Mesendoderm (in vitro differentiated cells): Measurements from ENCODE around the gene PITPNM3.
A peak's percentile ranks its signal among the peaks of the same experiment; 100 is the strongest.

Experiments
- DNase-seq: peaks from one replicate; pipeline ENCODE4 v3.0.0; 2013
- H2AK5ac ChIP-seq: 2 replicates; pipeline ENCODE4 v1.6.1; 2013; ENCODE audit warnings: low read length, inconsistent platforms
- H2BK120ac ChIP-seq: 2 replicates; pipeline ENCODE4 v1.6.1; 2013; ENCODE audit warnings: low read depth, mild to moderate bottlenecking, low read length, moderate library complexity, mixed read lengths
- H2BK15ac ChIP-seq: replicated peaks from 2 replicates; pipeline ENCODE4 v1.6.1; 2013; ENCODE audit warnings: low read depth, mild to moderate bottlenecking, moderate library complexity
- H2BK5ac ChIP-seq: 2 replicates; pipeline ENCODE4 v1.6.1; 2013; ENCODE audit warnings: low read length, inconsistent platforms
- H3K18ac ChIP-seq: 2 replicates; pipeline ENCODE4 v1.6.1; 2013; ENCODE audit warnings: mild to moderate bottlenecking, low read length, mixed read lengths
- H3K23ac ChIP-seq: one replicate; pipeline ENCODE4 v1.6.1; 2013; ENCODE audit warnings: low read length
- H3K27ac ChIP-seq: 2 replicates; pipeline ENCODE4 v1.5.1; 2013; ENCODE audit warnings: low read depth, mild to moderate bottlenecking, inconsistent platforms, low read length, moderate library complexity
- H3K27me3 ChIP-seq: 2 replicates; pipeline ENCODE4 v1.6.1; 2013; ENCODE audit warnings: low read length, control low read depth, mild to moderate bottlenecking, inconsistent platforms; ENCODE audit not compliant: insufficient read depth, poor library complexity
- H3K36me3 ChIP-seq: 2 replicates; pipeline ENCODE4 v1.6.1; 2013; ENCODE audit warnings: low read length, inconsistent platforms; ENCODE audit not compliant: control insufficient read depth, insufficient read depth
- H3K4ac ChIP-seq: one replicate; pipeline ENCODE4 v1.6.1; 2013; ENCODE audit warnings: low read depth, mild to moderate bottlenecking, low read length, moderate library complexity
- H3K4me1 ChIP-seq: 2 replicates; pipeline ENCODE4 v1.6.1; 2013; ENCODE audit warnings: low read depth, low read length, inconsistent platforms; ENCODE audit not compliant: control insufficient read depth
- H3K4me2 ChIP-seq: 2 replicates; pipeline ENCODE4 v1.6.1; 2013; ENCODE audit warnings: low read length
- H3K4me3 ChIP-seq: 2 replicates; pipeline ENCODE4 v1.5.1; 2013; ENCODE audit warnings: mild to moderate bottlenecking, low read length
- H3K56ac ChIP-seq: one replicate; pipeline ENCODE4 v1.6.1; 2013; ENCODE audit warnings: low read length
- H3K79me1 ChIP-seq: 2 replicates; pipeline ENCODE4 v1.6.1; 2013; ENCODE audit warnings: low read length, inconsistent platforms
- H3K79me2 ChIP-seq: 2 replicates; pipeline ENCODE4 v1.6.1; 2013; ENCODE audit warnings: mild to moderate bottlenecking, low read length; ENCODE audit not compliant: control insufficient read depth, insufficient read depth
- H3K9ac ChIP-seq: 2 replicates; pipeline ENCODE4 v1.6.1; 2013; ENCODE audit warnings: low read length, inconsistent platforms
- H4K5ac ChIP-seq: one replicate; pipeline ENCODE4 v1.6.1; 2013; ENCODE audit warnings: low read length
- H4K8ac ChIP-seq: one replicate; pipeline ENCODE4 v1.6.1; 2013; ENCODE audit warnings: low read depth, mild to moderate bottlenecking, control low read depth, low read length, moderate library complexity
- WGBS: extraction: QIAGEN DNeasy Blood & Tissue Kit; methylation state at CpG from one replicate; pipeline ENCODE4 v1.1.7; 2013; ENCODE audit warnings: low lambda C conversion rate, missing lambda C conversion rate; ENCODE audit not compliant: insufficient coverage; ENCODE audit errors: extremely low coverage; 5-methylcytosine and 5-hydroxymethylcytosine counted together

PITPNM3 gene

DNA sequence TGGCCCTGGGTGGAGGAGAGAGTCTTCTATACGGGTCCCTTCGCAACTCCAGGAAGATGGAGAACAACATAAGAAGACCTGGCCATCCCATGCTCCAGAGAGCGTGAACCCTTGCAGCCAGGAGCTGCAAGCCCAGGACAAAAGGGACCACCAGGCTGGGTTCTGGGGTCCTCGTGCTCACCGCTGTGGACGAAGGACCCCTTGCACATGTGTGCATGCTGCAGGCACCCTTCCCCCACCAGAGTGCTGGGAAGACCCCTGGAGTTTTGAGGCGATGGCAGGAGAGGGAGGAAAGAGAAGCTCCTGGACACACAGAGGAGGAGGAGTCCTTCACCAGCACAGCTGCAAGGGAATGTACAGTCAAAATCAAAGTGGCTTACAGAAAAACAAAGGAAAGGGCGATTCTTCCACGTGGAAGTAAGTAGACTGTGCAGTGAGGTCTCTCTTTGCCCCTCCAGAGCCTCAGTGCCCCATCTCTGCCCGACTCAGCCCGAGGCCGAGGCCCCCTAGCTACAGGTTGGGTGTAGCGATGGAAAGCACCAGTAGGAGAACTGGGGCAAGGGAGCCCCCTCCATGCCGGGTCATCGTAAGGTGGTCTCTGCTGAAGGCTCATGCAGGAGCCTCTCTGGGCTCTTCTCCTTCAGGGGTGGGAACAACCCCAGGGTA, 60.8 kb downstream of the PITPNM3 start:
- peak overlapping the region; percentile 84 for H3K4me2 ChIP-seq
- H3K27ac ChIP-seq = no peak overlapping the region
- no peak overlapping the region for H3K18ac ChIP-seq
- peaks cover 12% of the 10 kb centered on the region for H3K4me1 ChIP-seq
- no peak overlapping the region for H2AK5ac ChIP-seq
- no peaks in the 10 kb centered on the region for H3K27me3 ChIP-seq
- H2BK120ac ChIP-seq = no peak overlapping the region
- no peak overlapping the region for H4K8ac ChIP-seq
- no peaks in the 10 kb centered on the region for H3K79me1 ChIP-seq
- H2BK5ac ChIP-seq = no peak overlapping the region
- H3K9ac ChIP-seq = peak overlapping the region; percentile 44
- no peak overlapping the region for H3K23ac ChIP-seq
- H3K56ac ChIP-seq = peak overlapping the region; percentile 73
- DNase-seq = no peak
- WGBS = no CpG with 5 or more reads among the region's 15 CpGs
- H3K79me2 ChIP-seq = no peaks in the 10 kb centered on the region
- no peaks in the 10 kb centered on the region for H3K36me3 ChIP-seq
- no peak overlapping the region for H3K4me3 ChIP-seq
- no peak overlapping the region for H3K4ac ChIP-seq
- peak overlapping the region; percentile 2 for H4K5ac ChIP-seq
- H2BK15ac ChIP-seq = no peak overlapping the region

DNA sequence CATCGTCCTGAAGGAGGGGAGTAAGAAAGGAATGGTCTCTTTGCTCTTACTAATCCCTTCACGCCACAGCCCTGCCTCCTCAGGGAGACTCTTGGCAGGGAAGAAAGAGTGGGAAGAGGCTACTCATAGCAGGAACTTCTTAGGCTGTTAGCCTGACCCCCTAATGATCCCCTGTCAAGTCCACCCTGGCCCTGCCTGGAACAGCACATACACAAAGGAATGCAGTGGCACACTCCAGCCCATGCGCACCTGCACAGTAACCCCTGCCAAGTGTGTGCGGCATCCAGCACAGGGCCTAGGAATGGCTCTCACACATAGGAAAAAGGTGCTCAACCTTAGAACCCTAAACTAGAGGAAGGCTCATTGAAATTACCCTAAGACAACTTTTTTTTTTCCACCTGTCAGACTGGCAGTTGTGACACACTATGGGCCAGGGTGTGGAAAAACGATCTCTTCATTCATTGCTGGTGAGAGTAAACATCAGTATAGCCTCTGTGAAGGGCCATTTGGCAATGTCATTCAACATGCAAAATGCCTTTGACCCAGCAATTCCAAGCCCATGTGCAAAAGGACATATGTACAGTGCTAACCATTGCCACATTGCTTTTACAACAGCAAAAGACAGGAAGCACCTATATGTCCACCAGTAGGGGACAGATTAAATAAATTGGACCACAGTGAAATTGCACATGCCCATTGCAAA, 62.0 kb downstream of the PITPNM3 start:
- Histone ChIP-seq H3K79me1 (no peaks in the 10 kb centered on the region), H3K18ac (no peak overlapping the region), H3K79me2 (no peaks in the 10 kb centered on the region), H3K27ac (no peak overlapping the region), H2BK120ac (no peak overlapping the region), H3K9ac (no peak overlapping the region), H2AK5ac (no peak overlapping the region), H4K8ac (no peak overlapping the region), H2BK15ac (no peak overlapping the region), H4K5ac (no peak overlapping the region), H3K4me1 (peaks cover 12% of the 10 kb centered on the region), H2BK5ac (no peak overlapping the region), H3K4me2 (no peak overlapping the region), H3K4ac (no peak overlapping the region), H3K36me3 (no peaks in the 10 kb centered on the region), H3K4me3 (no peak overlapping the region), H3K23ac (no peak overlapping the region), H3K56ac (no peak overlapping the region), H3K27me3 (no peaks in the 10 kb centered on the region)
- DNase-seq = no peak
- whole genome bisulfite sequencing = no CpG with 5 or more reads among the region's 5 CpGs

DNA sequence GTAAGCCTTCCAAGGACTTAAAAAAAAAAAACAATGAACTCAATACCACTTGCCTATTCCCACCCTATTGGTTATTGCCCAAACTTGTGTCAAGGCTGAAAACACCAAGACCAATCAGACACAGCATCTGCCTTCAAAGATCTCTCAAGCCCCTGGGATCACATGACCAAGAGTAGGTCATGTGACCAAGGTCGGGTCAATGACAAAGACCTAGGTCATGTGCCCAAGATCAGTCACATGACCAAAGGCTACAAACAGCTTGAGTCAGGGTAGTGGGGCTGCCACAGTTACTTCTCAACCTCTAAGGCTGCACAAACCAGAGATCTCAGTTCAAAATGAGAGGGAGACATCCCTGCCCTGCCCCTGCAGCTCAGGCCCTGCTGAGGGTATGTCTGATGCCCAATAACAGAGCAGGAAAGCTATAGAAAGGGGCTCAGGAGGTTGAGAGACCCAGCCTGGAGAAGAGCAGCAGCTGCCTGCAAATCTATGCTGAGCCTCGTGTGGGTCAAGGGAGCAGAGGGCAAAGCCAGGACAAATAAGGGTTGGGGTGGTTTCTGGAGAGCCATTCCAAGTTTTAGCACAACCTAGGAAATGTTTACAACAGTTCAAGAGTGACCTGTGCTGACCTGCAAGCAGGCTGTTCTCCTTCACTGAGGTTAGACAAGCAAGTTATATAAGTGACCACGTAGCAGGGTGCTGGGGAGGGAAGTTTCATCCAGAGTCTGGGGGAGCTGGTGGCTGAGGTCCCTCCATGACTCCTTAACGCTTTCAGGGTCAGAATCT, 63.3 kb downstream of the PITPNM3 start:
- H3K4me2 ChIP-seq = no peak overlapping the region
- no peak overlapping the region for H4K8ac ChIP-seq
- H3K23ac ChIP-seq = no peak overlapping the region
- H3K4me3 ChIP-seq = no peak overlapping the region
- H2BK5ac ChIP-seq = no peak overlapping the region
- no peaks in the 10 kb centered on the region for H3K27me3 ChIP-seq
- DNase-seq = peak; percentile 74
- H4K5ac ChIP-seq = no peak overlapping the region
- H2BK120ac ChIP-seq = no peak overlapping the region
- WGBS = no CpG with 5 or more reads among the region's 4 CpGs
- H3K4ac ChIP-seq = no peak overlapping the region
- no peaks in the 10 kb centered on the region for H3K79me1 ChIP-seq
- H3K79me2 ChIP-seq = no peaks in the 10 kb centered on the region
- no peak overlapping the region for H2AK5ac ChIP-seq
- no peak overlapping the region for H3K18ac ChIP-seq
- peak overlapping the region; percentile 22 for H3K56ac ChIP-seq
- H3K36me3 ChIP-seq = no peaks in the 10 kb centered on the region
- no peak overlapping the region for H3K9ac ChIP-seq
- H3K4me1 ChIP-seq = peaks cover 11% of the 10 kb centered on the region
- no peak overlapping the region for H2BK15ac ChIP-seq
- H3K27ac ChIP-seq = no peak overlapping the region

DNA sequence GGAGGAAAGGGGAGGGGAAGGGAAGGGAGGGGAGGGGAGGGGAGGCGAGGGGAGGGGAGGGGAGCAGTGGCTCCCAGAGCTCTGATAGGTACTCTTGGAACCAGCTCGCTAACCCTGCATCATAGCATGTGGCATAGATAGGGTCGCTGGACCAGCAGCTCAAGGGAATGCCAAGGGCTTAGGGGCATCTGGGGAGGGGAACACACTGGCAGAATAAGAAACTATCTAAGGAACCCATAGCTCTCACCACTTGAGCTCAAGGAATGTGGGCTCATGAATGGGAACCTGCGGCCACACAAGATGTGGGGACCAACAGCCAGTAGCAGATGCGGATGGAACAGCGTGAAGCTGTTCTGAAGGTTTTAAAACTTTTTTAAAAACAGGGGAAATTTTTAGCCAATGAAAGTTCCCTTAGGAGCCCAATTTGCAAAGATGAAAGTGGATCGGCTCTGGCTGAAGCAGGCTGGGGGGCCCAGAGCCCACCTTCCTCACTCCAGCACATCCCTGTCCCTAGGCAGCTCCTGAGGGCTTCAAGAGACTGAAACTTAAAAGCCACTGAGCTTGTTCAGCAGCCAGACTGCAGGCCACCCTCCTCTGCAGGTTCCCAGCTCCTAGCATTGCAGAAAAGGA, 65.2 kb downstream of the PITPNM3 start:
- no CpG with 5 or more reads among the region's 7 CpGs for WGBS
- peaks cover 4% of the 10 kb centered on the region for H3K4me1 ChIP-seq
- H3K4me3 ChIP-seq = no peak overlapping the region
- H3K79me1 ChIP-seq = no peaks in the 10 kb centered on the region
- no peaks in the 10 kb centered on the region for H3K79me2 ChIP-seq
- H3K36me3 ChIP-seq = no peaks in the 10 kb centered on the region
- no peak overlapping the region for H2BK5ac ChIP-seq
- H2BK15ac ChIP-seq = no peak overlapping the region
- H3K27ac ChIP-seq = no peak overlapping the region
- peak overlapping the region; percentile 12 for H3K56ac ChIP-seq
- no peak overlapping the region for H3K18ac ChIP-seq
- no peak overlapping the region for H4K8ac ChIP-seq
- H2AK5ac ChIP-seq = no peak overlapping the region
- H4K5ac ChIP-seq = no peak overlapping the region
- H3K4ac ChIP-seq = no peak overlapping the region
- H3K4me2 ChIP-seq = no peak overlapping the region
- no peak overlapping the region for H3K9ac ChIP-seq
- no peak overlapping the region for H2BK120ac ChIP-seq
- no peak overlapping the region for H3K23ac ChIP-seq
- H3K27me3 ChIP-seq = no peaks in the 10 kb centered on the region
- DNase-seq = no peak

DNA sequence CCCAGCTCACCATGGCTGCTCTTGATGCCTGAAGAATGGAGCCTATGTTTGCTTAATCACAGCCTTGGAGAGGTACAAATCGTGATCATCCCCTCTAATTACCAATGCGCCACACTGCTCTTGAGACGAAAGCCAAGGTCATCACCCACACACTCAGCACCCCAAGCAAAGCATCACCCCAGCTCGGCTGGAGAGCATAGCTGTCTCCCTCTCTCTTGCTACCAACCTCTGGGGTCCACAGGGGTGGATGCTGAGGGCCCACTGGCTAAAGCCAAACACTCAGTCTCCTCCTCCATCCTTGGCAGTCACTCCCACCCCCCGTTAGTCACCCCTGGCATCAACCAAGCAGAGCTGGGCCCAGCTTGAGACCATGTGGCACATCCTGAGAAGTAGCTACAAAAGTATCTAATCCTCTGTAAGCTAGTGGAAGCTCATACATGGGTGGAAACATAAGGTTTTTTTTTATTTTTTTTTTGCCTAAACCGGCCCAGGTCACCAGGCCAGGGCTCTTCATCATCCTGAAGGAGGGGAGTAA, 67.3 kb downstream of the PITPNM3 start:
- H3K4me1 ChIP-seq = no peaks in the 10 kb centered on the region
- H3K4ac ChIP-seq = no peak overlapping the region
- H2BK5ac ChIP-seq = no peak overlapping the region
- no peak overlapping the region for H2BK120ac ChIP-seq
- H3K79me1 ChIP-seq = no peaks in the 10 kb centered on the region
- H3K4me2 ChIP-seq = no peak overlapping the region
- H3K27me3 ChIP-seq = no peaks in the 10 kb centered on the region
- no peak overlapping the region for H3K9ac ChIP-seq
- H3K79me2 ChIP-seq = no peaks in the 10 kb centered on the region
- no peaks in the 10 kb centered on the region for H3K36me3 ChIP-seq
- H4K8ac ChIP-seq = no peak overlapping the region
- no peak overlapping the region for H3K4me3 ChIP-seq
- no peak overlapping the region for H3K56ac ChIP-seq
- WGBS = no CpG with 5 or more reads among the region's 6 CpGs
- no peak overlapping the region for H4K5ac ChIP-seq
- H2AK5ac ChIP-seq = no peak overlapping the region
- no peak for DNase-seq
- H3K18ac ChIP-seq = no peak overlapping the region
- no peak overlapping the region for H2BK15ac ChIP-seq
- no peak overlapping the region for H3K23ac ChIP-seq
- no peak overlapping the region for H3K27ac ChIP-seq
